A549 treated with CORT108297 at 1 μM for 4 hours (cell line): Measurements from ENCODE around the gene SRSF5. TPM values are rescaled to one million over a fixed set of nuclear protein-coding genes. Genes with fewer than 3 reads are reported as not detected.

ENCODE experiments used
- total RNA-seq: library from RNA; stranded (reverse); fragments of 200-300 nt; extraction: Qiagen RNA extraction; gene quantifications from 5 replicates; pipeline ENCODE4 v1.2.3, GENCODE V29; 2022

The SRSF5 gene
- total RNA-seq: 173 to 315 TPM (median 218 TPM) in 5 replicates

DNA sequence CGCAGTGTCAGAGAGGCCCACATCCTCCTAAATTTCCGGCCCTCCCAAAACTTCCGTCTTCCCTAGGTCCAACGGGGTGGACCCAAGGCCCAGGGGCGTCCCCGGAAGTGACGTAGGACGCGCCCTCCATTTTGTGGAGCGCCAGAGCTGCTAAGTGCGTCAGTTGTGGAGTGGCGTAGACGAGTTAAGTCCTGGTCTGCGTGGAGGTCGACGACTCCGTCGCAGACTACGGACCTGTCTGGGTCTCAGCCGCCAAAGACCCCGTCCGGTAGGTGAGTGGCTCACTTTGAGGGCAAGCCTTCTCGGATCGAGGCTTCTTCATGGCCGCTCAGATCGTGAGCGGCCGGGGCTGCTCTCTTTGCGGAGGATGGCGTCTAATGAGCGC lies at the start of gene SRSF5:
TSS of gene SRSF5 (plus strand) at position 159 of the 385 bp plus-strand sequence. CDS start 1,015 bp downstream, outside the sequence.

GRCh38 chr14:69796797-69797500 lies 30.0 kb downstream of the SRSF5 start, which contains the start of gene SLC10A1:
SLC10A1 (minus strand) TSS chr14:69797241; CDS start chr14:69797155, 86 bp downstream.

Other genes starting within 250 kb of the SRSF5 start
- gene CCDC177, start 192.3 kb upstream of the SRSF5 start, total RNA-seq: 0.02 to 0.03 TPM in 2 of 5 replicates, not detected in the others
- gene SUSD6, start 155.5 kb upstream of the SRSF5 start, total RNA-seq: 6.3 to 7.0 TPM (median 6.5 TPM) in 5 replicates
- gene SLC10A1, start 30.1 kb downstream of the SRSF5 start, total RNA-seq: not detected in 5 replicates
- 16.2 to 25.4 TPM (median 19.6 TPM) in 5 replicates for gene SMOC1, start 112.3 kb downstream of the SRSF5 start, total RNA-seq